Stimulated activated CD8-positive, alpha-beta memory T cell treated with anti-CD3 and anti-CD28 coated beads, Interleukin-7, amount 100 ng/mL, for 4 hours (primary cell): ENCODE results near the gene ALKBH2.

Source experiments
- DNase-seq, 2 donors: peaks; one replicate each; pipeline ENCODE4 v3.0.0-alpha.2; 2020; ENCODE audit warnings: low read depth in 2 of 2

ALKBH2 gene

GRCh38 chr12:109114644-109115043 lies 21.4 kb upstream of the ALKBH2 start:
- no peak for DNase-seq

- no peak for DNase-seq
These were observed 20.5 kb upstream of the ALKBH2 start for GRCh38 chr12:109113661-109114321.

- no peak for DNase-seq
These were observed 19.6 kb upstream of the ALKBH2 start for GRCh38 chr12:109112720-109113465.

GRCh38 chr12:109110988-109111495 lies 17.8 kb upstream of the ALKBH2 start:
- DNase-seq, result peak; percentile 6 to 36

- no peak for DNase-seq
These were observed 16.6 kb upstream of the ALKBH2 start for GRCh38 chr12:109109746-109110350.

GRCh38 chr12:109105176-109105575 lies 11.9 kb upstream of the ALKBH2 start:
- no peak for DNase-seq

GRCh38 chr12:109102491-109102890 lies 9.2 kb upstream of the ALKBH2 start:
- no peak for DNase-seq

GRCh38 chr12:109100741-109101140 lies 7.5 kb upstream of the ALKBH2 start:
- DNase-seq, result no peak

GRCh38 chr12:109099431-109100020 lies 6.3 kb upstream of the ALKBH2 start:
- no peak for DNase-seq

GRCh38 chr12:109098651-109099050 lies 5.4 kb upstream of the ALKBH2 start:
- no peak for DNase-seq

- DNase-seq, result no peak
These were observed 4.9 kb upstream of the ALKBH2 start for GRCh38 chr12:109098183-109098604.

- peak; percentile 94 to 95 for DNase-seq
These were observed 4.3 kb upstream of the ALKBH2 start, which contains the start of gene UNG for GRCh38 chr12:109097435-109098182. TSS of gene UNG (plus strand) at chr12:109097597. CDS start at chr12:109097680, 83 bp downstream.

- DNase-seq, result no peak
These were observed 3.8 kb upstream of the ALKBH2 start for GRCh38 chr12:109097140-109097434.

GRCh38 chr12:109092497-109093021 lies 713 bp downstream of the ALKBH2 start:
- DNase-seq, result no peak

- DNase-seq, result no peak
These were observed 3.6 kb downstream of the ALKBH2 start for GRCh38 chr12:109089683-109090082.

- DNase-seq, result no peak
These were observed 4.5 kb downstream of the ALKBH2 start for GRCh38 chr12:109088818-109089217.

GRCh38 chr12:109087250-109087649 lies 6.0 kb downstream of the ALKBH2 start:
- no peak for DNase-seq

- DNase-seq, result no peak
These were observed 7.7 kb downstream of the ALKBH2 start for GRCh38 chr12:109085590-109085989.

GRCh38 chr12:109084425-109084824 lies 8.8 kb downstream of the ALKBH2 start:
- DNase-seq, result no peak

- DNase-seq, result no peak
These were observed 10.5 kb downstream of the ALKBH2 start for GRCh38 chr12:109082751-109083150.

- DNase-seq, result no peak
These were observed 18.4 kb downstream of the ALKBH2 start for GRCh38 chr12:109074866-109075265.
